ENCODE measurements around the gene PRDM15. TPM values are rescaled to one million over a fixed set of nuclear protein-coding genes. Genes with fewer than 3 reads are reported as not detected.

PRDM15 gene
- total RNA-seq, result 1 to 10 TPM; 3.1 to 6.0 (median 4.0) TPM
- 2.1 TPM for polyA plus RNA-seq
- long read RNA-seq, donor 1, partial matches to known transcripts, result 1 of 6 reads
- long read RNA-seq, donor 1, other reads (novel, unspliced or antisense), result 5 of 6 reads
- long read RNA-seq, donor 2, partial matches to known transcripts, result 0 of 1 reads
- long read RNA-seq, donor 2, other reads (novel, unspliced or antisense), result 1 of 1 reads
- long read RNA-seq, donor 3, full-length matches to known transcripts, result 2 of 12 reads
- long read RNA-seq, donor 3, partial matches to known transcripts, result 3 of 12 reads
- long read RNA-seq, donor 3, other reads (novel, unspliced or antisense), result 7 of 12 reads
- long read RNA-seq, donor 4, full-length matches to known transcripts, result 3 of 4 reads
- long read RNA-seq, donor 4, partial matches to known transcripts, result 0 of 4 reads
- long read RNA-seq, donor 4, other reads (novel, unspliced or antisense), result 1 of 4 reads

- peak within 1 kb of the TSS; percentile 100 for H3K4me3 ChIP-seq (ENCODE audit: low read length)
- 2% methylated on average over 89 of the region's 89 CpGs for WGBS
- DNase-seq (peak; percentile 88 to 94 (median 94)), ATAC-seq (peak; percentile 63 to 70)
- no peaks in the 10 kb centered on the region for H3K9me3 ChIP-seq (ENCODE audit: control insufficient read depth, low read length)
- H3K27me3 ChIP-seq (ENCODE audit: control insufficient read depth, insufficient read depth), result no peaks in the 10 kb centered on the region
- peak within 1 kb of the TSS; percentile 80 for H3K27ac ChIP-seq (ENCODE audit: low read length)
- H3K4me1 ChIP-seq (ENCODE audit: control insufficient read depth, insufficient read depth, low read length), result no peaks in the 10 kb centered on the region
- intact Hi-C loops (cut with DNase I), result loop anchor here in 2 of 4 donors (10.0 kb wide), 2 partner anchors 65 to 125 kb away; no protein-coding TSS in a partner anchor
These were observed at the start of gene PRDM15 for GRCh38 chr21:41879190-41879998. PRDM15 (minus strand) TSS chr21:41879344; CDS start chr21:41860363, 18,981 bp downstream.

GRCh38 chr21:41928621-41929220, 49.6 kb upstream of the PRDM15 start:
- Histone ChIP-seq H3K4me3 (ENCODE audit: low read length) (no peak overlapping the region), H3K4me1 (ENCODE audit: control insufficient read depth, insufficient read depth, low read length) (peaks cover 2% of the 10 kb centered on the region), H3K27me3 (ENCODE audit: control insufficient read depth, insufficient read depth) (no peaks in the 10 kb centered on the region), H3K9me3 (ENCODE audit: control insufficient read depth, low read length) (no peaks in the 10 kb centered on the region), H3K27ac (ENCODE audit: low read length) (peak overlapping the region; percentile 19)
- ATAC-seq (no peak), DNase-seq (no peak)
- intact Hi-C loops (cut with DNase I), result no loop called here
- WGBS, result 66% methylated on average over 10 of the region's 10 CpGs

GRCh38 chr21:41927727-41928409, 48.7 kb upstream of the PRDM15 start:
- peak overlapping the region; percentile 15 for H3K27ac ChIP-seq (ENCODE audit: low read length)

GRCh38 chr21:41926807-41927171, 47.6 kb upstream of the PRDM15 start:
- 26% methylated on average over 3 of the region's 3 CpGs for WGBS
- no peak overlapping the region for H3K27ac ChIP-seq (ENCODE audit: low read length)
- peak overlapping the region; percentile 41 for H3K4me3 ChIP-seq (ENCODE audit: low read length)
- H3K4me1 ChIP-seq (ENCODE audit: control insufficient read depth, insufficient read depth, low read length), result no peaks in the 10 kb centered on the region
- H3K27me3 ChIP-seq (ENCODE audit: control insufficient read depth, insufficient read depth), result no peaks in the 10 kb centered on the region
- H3K9me3 ChIP-seq (ENCODE audit: control insufficient read depth, low read length), result no peaks in the 10 kb centered on the region
- ATAC-seq (no peak), DNase-seq (no peak)
- intact Hi-C loops (cut with DNase I), result no loop called here

More at GRCh38 chr21:41927727-41928409, 48.7 kb upstream of the PRDM15 start:
- intact Hi-C loops (cut with DNase I), result no loop called here
- no peak for ATAC-seq
- DNase-seq, result peak in 2 of 3 donors; percentile 65 to 73
- Histone ChIP-seq H3K4me1 (ENCODE audit: control insufficient read depth, insufficient read depth, low read length) (peaks cover 1% of the 10 kb centered on the region), H3K27me3 (ENCODE audit: control insufficient read depth, insufficient read depth) (no peaks in the 10 kb centered on the region), H3K9me3 (ENCODE audit: control insufficient read depth, low read length) (no peaks in the 10 kb centered on the region), H3K4me3 (ENCODE audit: low read length) (no peak overlapping the region)
- 86% methylated on average over 17 of the region's 17 CpGs for WGBS

GRCh38 chr21:41926117-41926806, 47.1 kb upstream of the PRDM15 start:
- DNase-seq (peak in 1 of 3 donors; percentile 52), ATAC-seq (peak; percentile 69 to 72)
- peak overlapping the region; percentile 93 for H3K27ac ChIP-seq (ENCODE audit: low read length)
- intact Hi-C loops (cut with DNase I), result no loop called here
- H3K4me1 ChIP-seq (ENCODE audit: control insufficient read depth, insufficient read depth, low read length), result no peaks in the 10 kb centered on the region
- H3K9me3 ChIP-seq (ENCODE audit: control insufficient read depth, low read length), result no peaks in the 10 kb centered on the region
- peak overlapping the region; percentile 41 for H3K4me3 ChIP-seq (ENCODE audit: low read length)
- 31% methylated on average over 11 of the region's 11 CpGs for WGBS
- no peaks in the 10 kb centered on the region for H3K27me3 ChIP-seq (ENCODE audit: control insufficient read depth, insufficient read depth)

GRCh38 chr21:41925767-41926116, 46.6 kb upstream of the PRDM15 start:
- no peak for DNase-seq
- 57% methylated on average over 4 of the region's 4 CpGs for WGBS
- ATAC-seq, result no peak
- Histone ChIP-seq H3K9me3 (ENCODE audit: control insufficient read depth, low read length) (no peaks in the 10 kb centered on the region), H3K27ac (ENCODE audit: low read length) (peak overlapping the region; percentile 93), H3K27me3 (ENCODE audit: control insufficient read depth, insufficient read depth) (no peaks in the 10 kb centered on the region), H3K4me1 (ENCODE audit: control insufficient read depth, insufficient read depth, low read length) (peaks cover 3% of the 10 kb centered on the region), H3K4me3 (ENCODE audit: low read length) (peak overlapping the region; percentile 41)
- intact Hi-C loops (cut with DNase I), result no loop called here

- ATAC-seq, result peak in 1 of 2 donors; percentile 12
These were observed 45.2 kb upstream of the PRDM15 start for GRCh38 chr21:41924368-41924754.

GRCh38 chr21:41923631-41924367, 44.7 kb upstream of the PRDM15 start:
- H3K4me3 ChIP-seq (ENCODE audit: low read length), result no peak overlapping the region

More at GRCh38 chr21:41924368-41924754, 45.2 kb upstream of the PRDM15 start:
- intact Hi-C loops (cut with DNase I), result no loop called here
- DNase-seq, result no peak
- Histone ChIP-seq H3K27ac (ENCODE audit: low read length) (peak overlapping the region; percentile 39), H3K9me3 (ENCODE audit: control insufficient read depth, low read length) (no peaks in the 10 kb centered on the region), H3K4me1 (ENCODE audit: control insufficient read depth, insufficient read depth, low read length) (peaks cover 3% of the 10 kb centered on the region), H3K27me3 (ENCODE audit: control insufficient read depth, insufficient read depth) (no peaks in the 10 kb centered on the region), H3K4me3 (ENCODE audit: low read length) (no peak overlapping the region)
- WGBS, result 64% methylated on average over 6 of the region's 6 CpGs

GRCh38 chr21:41923186-41923585, 44.0 kb upstream of the PRDM15 start:
- Histone ChIP-seq H3K27me3 (ENCODE audit: control insufficient read depth, insufficient read depth) (no peaks in the 10 kb centered on the region), H3K4me3 (ENCODE audit: low read length) (no peak overlapping the region), H3K4me1 (ENCODE audit: control insufficient read depth, insufficient read depth, low read length) (peaks cover 3% of the 10 kb centered on the region), H3K27ac (ENCODE audit: low read length) (peak overlapping the region; percentile 42), H3K9me3 (ENCODE audit: control insufficient read depth, low read length) (no peaks in the 10 kb centered on the region)
- DNase-seq, result no peak
- 59% methylated on average over 8 of the region's 8 CpGs for WGBS
- ATAC-seq, result no peak
- intact Hi-C loops (cut with DNase I), result no loop called here

More at GRCh38 chr21:41923631-41924367, 44.7 kb upstream of the PRDM15 start:
- 45% methylated on average over 7 of the region's 7 CpGs for WGBS
- DNase-seq (peak; percentile 58 to 70 (median 64)), ATAC-seq (peak; percentile 74 to 76)
- intact Hi-C loops (cut with DNase I), result no loop called here
- Histone ChIP-seq H3K27me3 (ENCODE audit: control insufficient read depth, insufficient read depth) (no peaks in the 10 kb centered on the region), H3K27ac (ENCODE audit: low read length) (peak overlapping the region; percentile 56), H3K4me1 (ENCODE audit: control insufficient read depth, insufficient read depth, low read length) (peaks cover 3% of the 10 kb centered on the region), H3K9me3 (ENCODE audit: control insufficient read depth, low read length) (no peaks in the 10 kb centered on the region)
